A673 (cell line): ENCODE measurements around the gene FAM120A.

Experiments used
- EZH2 ChIP-seq: fragments of 200-600 bp; sonication (generic); IDR thresholded peaks from 2 replicates; pipeline ENCODE4 v1.6.1; 2017; ENCODE audit warnings: borderline replicate concordance, low read depth, mild to moderate bottlenecking, mixed read lengths, antibody characterized with exemption, low read length; ENCODE audit not compliant: poor library complexity, severe bottlenecking
- TF ChIP-seq, protein P1 (sequence below): fragments of 300-800, 200-600 bp; sonication (generic); conservative IDR thresholded peaks from 2 replicates; pipeline ENCODE4 v1.5.1; 2017; ENCODE audit warnings: low read depth, mild to moderate bottlenecking, antibody characterized with exemption, low read length, moderate library complexity, mixed read lengths

- TF ChIP-seq, protein P1, sequence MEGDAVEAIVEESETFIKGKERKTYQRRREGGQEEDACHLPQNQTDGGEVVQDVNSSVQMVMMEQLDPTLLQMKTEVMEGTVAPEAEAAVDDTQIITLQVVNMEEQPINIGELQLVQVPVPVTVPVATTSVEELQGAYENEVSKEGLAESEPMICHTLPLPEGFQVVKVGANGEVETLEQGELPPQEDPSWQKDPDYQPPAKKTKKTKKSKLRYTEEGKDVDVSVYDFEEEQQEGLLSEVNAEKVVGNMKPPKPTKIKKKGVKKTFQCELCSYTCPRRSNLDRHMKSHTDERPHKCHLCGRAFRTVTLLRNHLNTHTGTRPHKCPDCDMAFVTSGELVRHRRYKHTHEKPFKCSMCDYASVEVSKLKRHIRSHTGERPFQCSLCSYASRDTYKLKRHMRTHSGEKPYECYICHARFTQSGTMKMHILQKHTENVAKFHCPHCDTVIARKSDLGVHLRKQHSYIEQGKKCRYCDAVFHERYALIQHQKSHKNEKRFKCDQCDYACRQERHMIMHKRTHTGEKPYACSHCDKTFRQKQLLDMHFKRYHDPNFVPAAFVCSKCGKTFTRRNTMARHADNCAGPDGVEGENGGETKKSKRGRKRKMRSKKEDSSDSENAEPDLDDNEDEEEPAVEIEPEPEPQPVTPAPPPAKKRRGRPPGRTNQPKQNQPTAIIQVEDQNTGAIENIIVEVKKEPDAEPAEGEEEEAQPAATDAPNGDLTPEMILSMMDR, result no peak
- TF ChIP-seq EZH2, result no peak
Measured at GRCh38 chr9:93613174-93613573, 161.7 kb downstream of the FAM120A start.
